HG02642 (cell line): ENCODE measurements around the gene SLC15A1.
"Not testable (repeated sequence)": the region's sequence is repeated elsewhere in the genome, so short reads cannot be mapped to it uniquely, and the experiment has no call there.

Source experiments
- ATAC-seq: cut with Tn5 transposase; IDR thresholded peaks from one replicate; pipeline ENCODE4 v1.9.1; 2021; ENCODE audit warnings: mild to moderate bottlenecking; ENCODE audit not compliant: unreplicated experiment, poor library complexity

Gene SLC15A1

DNA sequence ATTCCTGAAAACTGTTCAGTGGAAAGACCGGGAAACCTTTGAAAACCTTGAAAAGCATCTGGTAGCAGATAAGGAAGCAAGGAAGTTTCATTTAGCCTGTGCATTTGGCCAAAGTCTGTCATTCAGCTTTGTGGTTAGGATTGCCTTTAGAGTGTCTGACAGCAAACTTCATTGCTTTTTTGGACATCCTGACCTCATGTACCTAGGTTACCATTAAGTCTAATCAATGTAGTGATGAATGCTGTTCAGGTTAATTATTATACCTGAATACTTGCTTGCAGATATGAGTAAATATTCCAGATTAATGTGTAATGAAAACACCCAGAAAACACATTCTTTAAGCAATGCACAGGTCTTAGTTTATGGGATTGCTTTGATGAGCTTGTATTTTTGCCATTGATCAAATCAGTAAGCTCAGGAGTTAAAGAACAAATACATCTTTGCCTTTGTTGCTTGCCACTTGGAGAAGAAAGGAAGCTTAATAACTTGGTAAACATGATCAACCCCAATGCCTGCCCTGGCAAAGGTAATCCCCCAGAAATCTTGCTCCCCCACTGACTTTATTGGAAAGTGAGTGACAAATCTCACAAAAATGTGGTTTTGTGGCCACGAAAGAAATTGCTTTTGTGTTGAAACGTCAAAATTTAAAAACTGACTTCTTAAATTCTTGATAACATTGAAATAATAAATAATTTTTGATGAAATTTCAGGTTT lies 87.4 kb downstream of the SLC15A1 start:
- ATAC-seq = no peak

DNA sequence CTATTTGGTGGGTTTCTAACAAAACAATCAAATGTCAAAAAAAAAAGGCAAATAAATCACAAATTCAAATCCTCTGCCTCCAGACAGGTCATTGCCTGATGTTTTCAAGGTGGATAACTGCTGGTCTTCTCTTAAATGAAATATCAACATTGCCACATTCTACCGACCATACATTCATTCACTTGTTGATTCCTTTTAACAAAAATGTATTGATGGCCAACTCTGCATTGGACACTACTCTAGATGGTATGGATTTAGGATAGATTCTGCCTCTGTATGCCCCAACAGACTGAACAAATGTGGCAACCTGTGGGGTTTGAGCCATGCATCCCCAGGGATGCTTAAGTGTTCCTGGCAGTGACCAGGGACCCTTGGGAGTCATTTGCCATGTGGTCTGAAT lies 88.0 kb downstream of the SLC15A1 start:
- ATAC-seq = no peak

DNA sequence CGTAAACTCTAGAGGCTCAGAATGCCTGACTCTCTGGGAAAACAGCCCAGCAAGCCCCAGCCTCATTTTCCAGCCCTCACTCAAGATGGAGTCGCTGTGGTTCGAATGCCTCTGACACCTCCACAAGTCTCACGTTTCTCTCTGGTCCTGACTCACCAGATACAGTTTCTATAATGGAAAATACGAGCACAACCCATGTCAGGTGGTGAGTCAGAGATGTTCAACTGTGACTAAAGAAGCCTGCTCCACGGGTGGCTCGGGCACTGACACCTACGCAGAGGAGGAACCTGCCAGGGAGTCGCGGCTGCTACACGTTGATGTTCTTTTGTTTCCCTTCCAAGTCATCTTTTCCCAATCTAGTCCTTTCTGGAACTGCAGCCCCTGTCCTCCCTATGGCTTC lies 88.4 kb downstream of the SLC15A1 start:
- ATAC-seq = no peak

DNA sequence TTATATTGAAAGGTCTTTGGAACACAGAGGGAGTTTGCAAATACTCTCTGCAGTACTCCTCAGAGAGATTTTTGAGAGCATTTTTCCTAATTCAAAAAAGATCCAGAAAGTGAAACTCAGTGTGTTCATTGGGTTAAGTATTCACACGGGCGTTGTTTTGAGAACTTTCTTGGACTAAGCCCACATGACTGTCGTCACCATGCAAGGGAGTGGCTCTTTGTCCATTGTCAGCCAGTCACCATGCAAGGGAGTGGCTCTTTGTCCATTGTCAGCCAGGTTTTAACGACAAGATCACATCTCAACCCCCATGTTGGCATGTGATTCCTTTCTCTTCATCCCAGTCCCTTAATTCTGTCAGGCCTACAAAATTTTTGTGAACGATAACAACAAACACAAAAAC lies 94.3 kb downstream of the SLC15A1 start:
- no peak for ATAC-seq

DNA sequence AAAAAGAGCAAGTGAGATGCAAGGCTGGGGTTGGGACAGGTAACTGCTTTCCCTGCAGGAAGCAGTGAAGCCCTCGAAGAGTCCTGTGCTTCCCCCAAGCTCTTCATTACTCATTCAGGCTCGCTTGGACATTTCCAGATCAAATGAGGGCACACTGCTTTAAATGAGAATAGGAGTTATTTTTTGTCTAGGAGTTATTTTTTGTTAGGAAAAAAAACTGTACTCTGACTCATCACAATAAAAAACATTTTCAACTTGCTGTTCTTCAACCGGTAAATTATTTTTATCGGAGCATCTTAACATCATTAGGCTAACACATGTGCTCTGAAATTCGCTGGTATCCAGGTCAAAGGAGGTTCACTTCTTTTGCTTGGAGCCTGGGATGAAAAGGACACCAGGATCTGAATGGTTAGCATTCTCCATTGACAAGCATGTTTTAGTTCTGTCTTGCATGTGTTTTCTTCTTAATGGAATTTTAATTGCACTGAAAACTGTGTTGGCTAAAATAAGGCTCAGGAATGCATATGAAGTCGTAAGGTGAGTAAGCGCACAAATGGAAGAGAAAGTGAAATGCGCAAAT lies 94.9 kb downstream of the SLC15A1 start:
- no peak for ATAC-seq

DNA sequence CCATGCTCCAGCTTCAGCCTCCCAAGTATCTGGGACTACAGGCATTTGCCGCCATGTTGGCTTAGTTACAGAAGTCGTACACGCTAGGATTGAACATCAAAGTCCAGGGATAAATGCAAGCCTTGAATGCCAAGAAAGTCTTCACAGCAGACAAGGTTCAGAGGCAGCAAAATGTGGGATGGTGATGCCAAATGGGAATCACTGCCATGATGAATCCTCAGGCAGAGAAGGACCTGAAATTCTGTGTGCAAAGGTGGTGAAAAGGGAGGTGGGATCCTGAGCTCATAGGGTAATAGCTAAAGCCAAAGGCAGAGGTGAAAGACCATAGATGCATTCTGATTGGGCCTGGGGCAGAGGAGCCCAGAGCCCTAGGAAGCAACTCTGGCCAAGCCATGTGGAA lies 96.2 kb downstream of the SLC15A1 start:
- ATAC-seq = no peak

DNA sequence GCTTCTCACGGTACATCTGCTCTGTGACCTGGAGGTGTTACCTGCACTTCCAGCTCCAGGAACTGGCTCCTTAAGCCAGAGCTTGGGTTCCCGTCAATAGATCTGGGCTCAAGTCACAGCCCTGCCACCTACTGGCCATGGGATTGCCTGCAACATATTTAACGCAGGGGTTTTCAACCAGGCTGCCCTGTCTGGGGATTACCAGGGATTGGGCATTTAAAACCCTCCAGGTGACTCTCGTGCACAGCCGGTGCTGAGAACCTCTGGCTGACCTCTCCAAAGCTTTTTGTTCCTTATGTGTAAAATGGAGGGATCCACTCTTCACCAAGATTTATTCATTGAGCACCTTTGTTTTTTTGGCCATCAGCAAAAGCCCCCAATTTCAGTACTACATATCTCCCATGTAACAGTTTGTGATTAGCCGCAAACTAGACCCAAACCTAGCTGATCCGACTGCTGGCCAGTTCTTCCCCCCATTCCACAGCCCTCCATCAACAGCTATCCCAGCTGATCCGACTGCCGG lies 98.9 kb downstream of the SLC15A1 start:
- ATAC-seq = peak; percentile 91

DNA sequence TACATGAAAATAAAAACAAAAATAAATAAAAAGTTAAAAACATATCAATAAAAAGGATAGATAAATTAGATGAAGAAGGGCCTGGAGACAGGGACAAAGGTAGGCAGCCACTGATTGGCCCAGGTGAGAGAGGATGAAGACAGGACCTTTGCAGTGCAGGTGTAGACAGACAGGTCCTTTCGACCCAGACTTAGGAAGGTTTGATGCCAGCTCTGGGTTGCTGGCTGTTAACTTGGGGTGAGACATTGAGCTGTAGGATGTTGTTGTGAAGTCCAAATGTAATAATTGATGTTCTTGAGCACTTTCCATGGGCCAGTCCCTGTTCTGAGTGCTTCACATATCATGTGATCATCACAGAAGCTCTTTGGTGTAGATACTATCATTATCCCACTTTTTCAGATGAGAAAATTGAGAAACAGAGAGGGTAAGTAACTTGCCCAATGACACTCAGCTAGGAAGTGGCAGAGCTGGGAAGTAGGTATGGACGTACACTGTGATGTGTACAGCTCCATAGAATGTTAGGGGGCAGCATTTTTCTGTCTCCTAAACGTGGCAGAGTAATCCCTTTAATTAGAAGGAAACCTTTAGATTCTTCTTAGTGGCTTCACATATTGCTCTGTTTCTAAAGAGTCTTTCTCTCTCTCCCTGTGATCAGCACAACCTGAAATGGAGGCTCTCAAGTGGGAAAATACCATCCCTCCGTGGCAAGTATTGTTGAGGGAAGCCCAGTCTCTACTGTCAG lies 99.6 kb downstream of the SLC15A1 start:
- peak; percentile 27 for ATAC-seq

DNA sequence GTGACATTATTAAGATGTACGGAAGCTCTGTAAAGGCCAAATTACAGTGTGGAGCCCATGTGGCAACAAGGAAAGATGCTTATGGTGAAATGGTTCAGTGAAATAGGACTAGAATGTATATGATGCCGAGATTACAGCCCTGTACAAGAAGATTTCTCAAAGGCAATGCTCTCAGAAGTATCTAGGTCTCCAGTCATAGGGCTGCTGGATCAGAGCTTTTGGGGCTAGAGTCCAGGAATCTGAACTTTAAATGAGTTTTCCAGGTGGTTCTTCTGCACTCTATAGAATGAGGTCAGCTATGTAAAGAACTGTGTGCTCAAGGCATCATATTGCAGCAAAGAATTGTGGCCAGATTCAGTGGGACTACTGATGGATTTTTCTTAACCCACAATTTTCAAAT lies 100.2 kb downstream of the SLC15A1 start:
- ATAC-seq = no peak

DNA sequence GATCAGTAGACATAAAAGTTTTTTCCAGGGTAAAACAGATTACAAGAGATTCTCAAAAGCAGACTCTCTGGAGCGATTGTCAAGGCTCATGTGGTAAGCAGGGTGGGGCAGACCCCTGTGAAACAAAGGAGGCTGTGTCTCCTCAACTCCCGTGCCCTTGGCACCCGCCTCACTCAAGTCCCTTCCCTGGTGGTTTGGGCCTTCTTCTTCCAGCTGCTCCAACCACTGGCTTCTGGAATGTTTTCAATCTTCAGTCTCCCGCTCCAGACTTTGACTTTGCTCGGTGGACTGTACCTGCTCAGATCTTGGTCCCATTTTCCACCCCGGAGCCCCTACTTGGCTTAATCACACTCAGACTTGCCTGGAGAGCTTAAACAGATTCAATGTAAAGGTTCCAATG lies 100.7 kb downstream of the SLC15A1 start:
- ATAC-seq = no peak

DNA sequence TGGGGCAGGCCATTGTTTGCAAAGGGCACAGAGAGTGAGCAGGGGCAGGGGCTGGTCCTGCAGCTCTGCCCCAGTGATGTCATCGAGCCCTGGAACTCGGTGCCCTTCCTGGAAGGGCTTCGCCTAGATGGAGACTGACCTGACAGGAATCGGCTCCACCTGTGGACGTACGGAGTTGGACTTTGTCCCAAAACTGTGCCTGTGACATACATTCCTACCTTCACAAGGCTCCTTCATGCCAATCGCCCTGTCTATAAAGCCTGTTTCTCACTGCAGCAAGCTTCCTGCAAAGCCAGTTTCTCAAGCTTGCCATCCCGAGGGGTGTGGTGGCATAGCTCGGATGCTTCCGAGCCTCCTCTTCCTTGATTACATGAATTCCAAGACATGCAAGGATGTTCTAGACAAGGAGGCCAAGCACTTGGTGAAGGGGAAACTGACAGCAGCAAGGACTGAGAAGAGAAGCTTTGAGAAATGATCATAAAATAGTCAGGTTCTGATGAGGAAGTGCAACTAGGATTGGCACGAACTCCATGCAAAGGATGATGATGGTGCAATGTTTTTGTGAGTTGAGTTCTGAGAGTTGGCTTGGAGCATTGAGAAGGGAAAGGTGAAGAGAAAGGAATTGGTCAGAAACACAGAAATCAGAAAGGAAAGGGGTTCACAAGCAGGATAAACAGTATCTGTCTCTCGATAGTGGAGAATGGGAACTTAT lies 101.9 kb downstream of the SLC15A1 start:
- no peak for ATAC-seq

DNA sequence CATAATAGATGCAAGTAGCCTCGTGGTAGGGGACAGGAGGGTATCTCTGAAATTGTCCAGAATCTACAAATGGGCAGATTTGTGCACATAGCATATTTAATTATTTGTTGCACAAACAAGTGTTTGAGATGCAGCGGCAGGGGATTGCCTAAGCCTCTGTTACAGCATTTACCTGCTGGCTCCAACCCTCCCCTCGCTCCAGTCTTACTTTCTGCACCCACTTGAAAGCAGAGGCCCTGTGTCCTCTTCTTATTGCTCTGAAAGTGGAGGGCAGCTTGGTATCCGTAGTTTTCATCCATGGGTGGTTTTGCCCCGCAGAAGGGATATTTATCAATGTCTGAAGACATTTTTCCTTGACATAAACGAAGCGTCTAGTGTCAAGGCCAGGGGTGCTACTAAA lies 102.6 kb downstream of the SLC15A1 start:
- no peak for ATAC-seq

DNA sequence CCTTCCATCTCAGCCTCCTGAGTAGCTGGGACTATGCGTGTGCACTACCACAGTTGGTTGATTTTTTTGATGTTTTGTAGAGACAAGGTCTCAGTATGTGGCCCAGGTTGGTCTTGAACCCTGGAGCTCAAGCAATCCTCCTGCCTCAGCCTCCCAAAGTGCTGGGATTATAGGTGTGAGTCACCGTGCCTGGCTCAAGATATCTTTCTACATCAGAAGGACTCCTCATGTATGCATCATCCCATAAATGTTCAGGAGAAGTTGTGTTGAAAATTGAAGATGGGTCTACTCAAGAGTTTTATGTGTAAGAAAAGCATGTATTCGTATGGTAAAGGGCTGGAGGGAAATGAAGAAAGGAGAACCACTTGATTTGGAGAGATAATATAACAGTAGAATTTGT lies 103.8 kb downstream of the SLC15A1 start:
- ATAC-seq = no peak

DNA sequence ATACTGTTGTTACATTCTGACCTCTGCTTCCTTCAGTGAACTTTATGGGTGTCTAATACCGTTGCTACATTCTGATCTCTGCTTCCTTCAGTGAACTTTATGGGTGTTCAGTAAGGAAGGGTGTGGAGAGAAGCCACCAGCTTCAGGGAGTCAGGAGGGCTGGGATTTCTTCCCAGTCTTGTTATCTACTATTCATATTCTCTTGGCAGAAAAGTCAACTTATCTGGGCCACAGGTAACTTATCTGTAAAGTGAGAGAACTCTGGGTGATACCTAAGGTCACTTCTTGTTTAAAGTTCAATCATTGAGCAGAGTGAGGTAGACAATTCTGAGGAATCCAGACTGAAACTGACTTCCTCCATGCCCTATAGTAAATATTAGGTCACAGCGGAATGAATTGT lies 104.3 kb downstream of the SLC15A1 start:
- ATAC-seq = no peak

DNA sequence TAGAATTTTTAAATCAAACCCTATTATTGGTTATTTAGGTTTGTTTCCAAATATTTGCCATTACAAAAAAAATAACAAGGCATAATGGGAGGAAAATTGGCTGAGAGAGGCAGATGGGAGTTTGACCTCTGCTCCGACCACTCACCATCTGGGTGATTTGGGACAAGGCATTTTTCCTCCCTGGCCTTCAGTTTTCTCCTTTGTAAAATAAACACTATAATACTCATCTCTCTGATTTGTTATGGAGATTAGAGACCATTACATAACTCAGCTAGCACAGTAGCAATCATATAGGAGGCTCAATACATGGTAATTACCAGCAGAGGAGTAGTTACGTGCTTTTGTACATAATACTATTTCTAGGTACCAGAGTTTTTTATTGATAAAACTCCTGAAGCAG lies 105.4 kb downstream of the SLC15A1 start:
- no peak for ATAC-seq

DNA sequence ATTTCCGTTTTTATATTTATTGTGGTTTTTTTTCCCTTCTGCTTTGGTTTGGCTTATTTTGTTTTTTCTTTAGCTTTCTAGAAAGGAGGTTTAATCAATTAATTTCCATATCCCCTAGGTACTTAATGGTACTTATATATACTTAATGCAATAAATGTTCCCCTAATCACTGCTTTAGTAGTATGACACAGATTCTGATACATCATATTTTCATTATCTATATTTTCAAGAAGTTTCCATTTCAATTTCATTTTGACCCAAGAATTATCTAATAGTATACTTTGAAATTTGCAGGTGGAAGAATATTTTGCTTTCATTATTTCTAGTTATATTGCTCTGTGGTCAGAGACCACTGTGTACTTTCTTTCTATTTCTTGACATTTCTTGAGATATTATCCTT lies 109.0 kb downstream of the SLC15A1 start:
- no peak for ATAC-seq

DNA sequence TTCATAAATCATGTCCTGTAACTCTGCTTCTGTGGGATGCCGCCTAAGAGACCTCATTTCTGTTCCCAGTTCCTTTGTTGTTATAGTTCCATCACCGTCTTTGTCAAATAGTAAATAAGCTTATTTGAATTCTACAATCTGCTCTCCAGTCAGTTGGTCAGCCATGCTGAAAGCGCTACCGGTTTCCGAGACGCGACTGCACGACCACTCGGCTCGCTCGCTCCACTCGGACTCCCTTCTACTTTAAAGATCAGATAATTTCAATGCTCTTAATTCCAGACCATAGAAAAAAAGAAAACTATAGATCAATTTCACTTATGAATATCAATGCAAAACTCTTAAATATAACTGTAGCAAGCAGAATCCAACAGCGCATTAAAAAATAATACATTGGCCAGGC lies 111.4 kb downstream of the SLC15A1 start:
- no peak for ATAC-seq

DNA sequence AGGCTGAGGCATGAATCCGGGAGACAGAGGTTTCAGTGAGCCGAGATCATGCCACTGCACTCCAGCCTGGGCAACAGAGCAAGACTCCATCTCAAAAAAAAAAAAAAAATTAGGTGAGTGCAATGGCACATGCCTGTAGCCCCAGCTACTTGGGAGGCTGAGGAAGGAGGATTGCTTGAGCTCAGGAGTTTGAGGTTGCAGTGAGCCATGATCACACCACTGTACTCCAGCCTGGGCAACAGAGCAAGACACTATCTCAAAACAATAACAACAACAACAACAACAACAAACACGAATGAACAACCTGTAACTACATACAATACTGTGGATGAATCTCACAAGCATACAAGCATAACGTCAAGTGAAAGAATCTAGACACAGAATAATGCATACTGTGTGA lies 112.7 kb downstream of the SLC15A1 start:
- not testable (repeated sequence) for ATAC-seq

DNA sequence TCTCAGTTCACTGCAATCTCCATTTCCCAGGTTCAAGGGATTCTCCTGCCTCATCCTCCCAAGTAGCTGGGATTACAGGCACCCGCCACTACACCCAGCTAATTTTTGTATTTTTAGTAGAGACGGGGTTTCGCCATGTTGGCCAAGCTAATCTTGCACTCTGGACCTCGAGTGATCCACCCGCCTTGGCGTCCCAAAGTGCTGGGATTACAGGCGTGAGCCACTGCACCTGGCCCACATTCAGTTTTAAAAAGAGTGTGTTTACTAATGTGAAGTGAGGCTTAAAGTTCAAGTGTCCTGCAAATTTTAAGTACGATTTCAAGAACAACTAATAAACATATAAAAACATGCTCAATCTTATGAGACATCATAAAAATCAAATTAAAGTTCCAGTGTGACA lies 114.1 kb downstream of the SLC15A1 start:
- not testable (repeated sequence) for ATAC-seq
